ENCODE results near the gene CDKAL1. TPM values are rescaled to one million over a fixed set of nuclear protein-coding genes. Genes with fewer than 3 reads are reported as not detected.
"Not testable (repeated sequence)": the region's sequence is repeated elsewhere in the genome, so short reads cannot be mapped to it uniquely, and the experiment has no call there.

CDKAL1 gene
- total RNA-seq, 6 experiments from 2014 or later: 9.2 to 14.3 (median 11.9) TPM

GRCh38 chr6:20755631-20756030 is 221.4 kb downstream of the CDKAL1 start:
- TF ChIP-seq CTCF (IDR thresholded peaks at IDR 0.05): no peak
- Mint-ChIP-seq H3K4me3 (no peak overlapping the region), H3K36me3 (ENCODE audit: low read depth) (peaks cover 10% of the 10 kb centered on the region)

GRCh38 chr6:20756584-20757147 is 222.4 kb downstream of the CDKAL1 start:
- H3K9me3 Mint-ChIP-seq; H3K4me3 Mint-ChIP-seq; H3K27me3 Mint-ChIP-seq (ENCODE audit: insufficient read depth); H3K36me3 Mint-ChIP-seq (ENCODE audit: low read depth); H3K27ac Mint-ChIP-seq; DNase-seq: not testable (repeated sequence)
- peaks cover 43% of the 10 kb centered on the region for H3K4me1 Mint-ChIP-seq (ENCODE audit: low read depth)

More at GRCh38 chr6:20755631-20756030, 221.4 kb downstream of the CDKAL1 start:
- DNase-seq: peak; percentile 17
- Mint-ChIP-seq H3K4me1 (ENCODE audit: low read depth) (peaks cover 53% of the 10 kb centered on the region), H3K9me3 (no peaks in the 10 kb centered on the region), H3K27ac (no peak overlapping the region), H3K27me3 (ENCODE audit: insufficient read depth) (no peaks in the 10 kb centered on the region; the same call in 1 of the 2 replicates)

GRCh38 chr6:20757761-20758160 is 223.5 kb downstream of the CDKAL1 start:
- peak overlapping the region; percentile 40 for H3K4me3 Mint-ChIP-seq
- H3K27ac Mint-ChIP-seq: peak overlapping the region; percentile 66; the same call in 1 of the 2 replicates
- TF ChIP-seq CTCF (IDR thresholded peaks at IDR 0.05): no peak
- peaks cover 34% of the 10 kb centered on the region for H3K4me1 Mint-ChIP-seq (ENCODE audit: low read depth)
- peaks cover 10% of the 10 kb centered on the region for H3K36me3 Mint-ChIP-seq (ENCODE audit: low read depth)
- H3K9me3 Mint-ChIP-seq: no peaks in the 10 kb centered on the region
- no peaks in the 10 kb centered on the region; the same call in 1 of the 2 replicates for H3K27me3 Mint-ChIP-seq (ENCODE audit: insufficient read depth)
- peak; percentile 63 for DNase-seq

- Mint-ChIP-seq H3K4me1 (ENCODE audit: low read depth) (peaks cover 1% of the 10 kb centered on the region), H3K27me3 (ENCODE audit: insufficient read depth) (no peaks in the 10 kb centered on the region), H3K36me3 (ENCODE audit: low read depth) (no peaks in the 10 kb centered on the region), H3K9me3 (no peaks in the 10 kb centered on the region), H3K27ac (no peak overlapping the region), H3K4me3 (no peak overlapping the region)
- DNase-seq: no peak
- no peak for TF ChIP-seq CTCF (IDR thresholded peaks at IDR 0.05)
Observed at GRCh38 chr6:20763296-20763695, 229.0 kb downstream of the CDKAL1 start.

GRCh38 chr6:20769631-20770030 is 235.4 kb downstream of the CDKAL1 start:
- Mint-ChIP-seq H3K4me1 (ENCODE audit: low read depth) (no peaks in the 10 kb centered on the region), H3K27ac (no peak overlapping the region), H3K27me3 (ENCODE audit: insufficient read depth) (no peaks in the 10 kb centered on the region; the same call in 1 of the 2 replicates), H3K4me3 (no peak overlapping the region), H3K36me3 (ENCODE audit: low read depth) (no peaks in the 10 kb centered on the region), H3K9me3 (no peaks in the 10 kb centered on the region)
- DNase-seq: no peak
- no peak for TF ChIP-seq CTCF (IDR thresholded peaks at IDR 0.05)

- DNase-seq: no peak
- Mint-ChIP-seq H3K4me3 (no peak overlapping the region), H3K9me3 (no peaks in the 10 kb centered on the region), H3K4me1 (ENCODE audit: low read depth) (no peaks in the 10 kb centered on the region), H3K27me3 (ENCODE audit: insufficient read depth) (no peaks in the 10 kb centered on the region; the same call in 1 of the 2 replicates), H3K27ac (no peak overlapping the region), H3K36me3 (ENCODE audit: low read depth) (no peaks in the 10 kb centered on the region)
- no peak for TF ChIP-seq CTCF (IDR thresholded peaks at IDR 0.05)
Observed at GRCh38 chr6:20770773-20771172, 236.5 kb downstream of the CDKAL1 start.
